GM12874 (cell line): ENCODE results near the gene C1QTNF12.

ENCODE experiments used
- TF ChIP-seq, protein P1 (sequence below): IDR thresholded peaks from 2 replicates; pipeline ENCODE4 v1.5.1; 2011; ENCODE audit warnings: low read depth, mild to moderate bottlenecking, control low read depth, low read length, moderate library complexity; ENCODE audit not compliant: insufficient read depth

The C1QTNF12 gene

GRCh38 chr1:1270813-1271212 lies 24.3 kb upstream of the C1QTNF12 start:
- TF ChIP-seq, protein P1, sequence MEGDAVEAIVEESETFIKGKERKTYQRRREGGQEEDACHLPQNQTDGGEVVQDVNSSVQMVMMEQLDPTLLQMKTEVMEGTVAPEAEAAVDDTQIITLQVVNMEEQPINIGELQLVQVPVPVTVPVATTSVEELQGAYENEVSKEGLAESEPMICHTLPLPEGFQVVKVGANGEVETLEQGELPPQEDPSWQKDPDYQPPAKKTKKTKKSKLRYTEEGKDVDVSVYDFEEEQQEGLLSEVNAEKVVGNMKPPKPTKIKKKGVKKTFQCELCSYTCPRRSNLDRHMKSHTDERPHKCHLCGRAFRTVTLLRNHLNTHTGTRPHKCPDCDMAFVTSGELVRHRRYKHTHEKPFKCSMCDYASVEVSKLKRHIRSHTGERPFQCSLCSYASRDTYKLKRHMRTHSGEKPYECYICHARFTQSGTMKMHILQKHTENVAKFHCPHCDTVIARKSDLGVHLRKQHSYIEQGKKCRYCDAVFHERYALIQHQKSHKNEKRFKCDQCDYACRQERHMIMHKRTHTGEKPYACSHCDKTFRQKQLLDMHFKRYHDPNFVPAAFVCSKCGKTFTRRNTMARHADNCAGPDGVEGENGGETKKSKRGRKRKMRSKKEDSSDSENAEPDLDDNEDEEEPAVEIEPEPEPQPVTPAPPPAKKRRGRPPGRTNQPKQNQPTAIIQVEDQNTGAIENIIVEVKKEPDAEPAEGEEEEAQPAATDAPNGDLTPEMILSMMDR, result no peak

DNA sequence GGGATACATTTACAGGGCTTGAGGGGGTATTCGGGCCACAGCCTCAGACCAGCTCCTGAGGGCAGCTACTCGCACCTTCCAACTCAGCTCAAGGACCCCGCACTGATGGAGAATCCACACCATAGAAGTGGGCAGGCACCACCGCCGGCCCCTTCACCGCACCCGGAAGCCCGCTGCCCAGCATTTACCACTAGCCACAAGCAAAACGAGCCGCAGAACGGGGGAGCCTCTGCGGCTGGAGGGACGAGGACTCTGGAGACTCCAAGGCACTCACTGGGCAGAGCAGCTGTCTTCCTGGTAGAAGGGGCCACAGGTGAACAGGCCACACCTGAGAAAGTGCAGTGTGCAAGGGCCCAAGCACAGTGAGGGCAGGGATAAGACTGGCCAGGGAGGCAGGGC lies 21.8 kb upstream of the C1QTNF12 start:
- TF ChIP-seq, protein P1, result no peak

DNA sequence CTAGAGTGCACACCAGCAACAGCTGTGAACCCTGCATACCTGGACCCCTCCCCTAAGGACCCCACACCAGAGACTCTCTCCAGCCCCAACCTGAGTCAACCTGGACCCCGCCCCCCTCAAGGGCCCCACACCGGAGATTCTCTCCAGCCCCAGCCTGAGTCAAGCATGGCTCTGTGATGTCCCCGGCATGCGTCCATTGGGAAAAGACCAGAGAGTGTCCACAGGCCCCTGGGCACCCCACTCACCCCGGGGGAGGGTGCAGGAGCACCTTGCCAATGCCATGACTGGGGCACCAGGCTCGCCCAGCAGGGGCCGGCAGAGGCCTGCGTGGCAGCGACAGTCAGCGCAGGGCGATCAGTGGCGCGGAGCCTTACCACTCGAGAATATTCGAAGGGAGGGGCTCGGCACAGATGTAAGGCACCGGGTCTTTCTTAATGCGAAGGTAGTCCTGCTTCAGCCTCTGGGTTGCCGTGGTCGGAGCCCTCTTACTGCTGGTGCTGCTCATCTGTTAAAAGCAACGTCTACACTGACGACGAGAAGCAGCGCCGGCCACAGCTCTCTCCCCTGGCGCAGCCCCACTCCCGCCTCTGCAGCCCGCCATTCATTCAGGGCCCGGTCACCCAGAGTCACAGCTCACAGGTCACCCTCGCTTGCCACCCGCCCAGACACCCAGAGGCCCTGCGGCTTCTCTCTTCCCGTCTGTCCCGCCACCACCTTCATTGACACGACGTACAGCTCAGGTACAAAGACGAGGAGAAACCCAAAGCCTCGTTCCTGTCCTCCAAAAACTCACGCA lies 21.2 kb upstream of the C1QTNF12 start:
- TF ChIP-seq, protein P1, result no peak

DNA sequence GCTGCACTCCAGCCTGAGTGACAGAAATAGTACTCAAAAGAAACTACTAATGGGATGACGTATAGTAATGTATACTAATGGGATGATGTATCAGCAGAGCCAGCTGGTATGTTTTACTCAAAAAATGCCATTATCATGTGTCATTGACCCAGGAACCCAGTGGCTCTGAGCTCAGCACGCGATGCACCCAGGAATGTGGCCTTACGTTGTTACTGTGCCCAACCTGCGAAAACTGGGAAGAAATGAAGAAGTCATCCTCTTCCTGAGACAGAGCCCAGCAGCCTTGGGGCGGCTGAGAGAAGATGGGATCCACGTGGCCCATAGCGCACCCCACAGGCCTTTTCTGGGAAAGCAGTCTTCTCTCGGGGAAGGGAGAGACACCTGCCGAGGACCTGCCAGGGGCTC lies 18.3 kb upstream of the C1QTNF12 start:
- TF ChIP-seq, protein P1, result 0 out of 2 replicates have a peak, but pooled peaks have one; percentile 8

DNA sequence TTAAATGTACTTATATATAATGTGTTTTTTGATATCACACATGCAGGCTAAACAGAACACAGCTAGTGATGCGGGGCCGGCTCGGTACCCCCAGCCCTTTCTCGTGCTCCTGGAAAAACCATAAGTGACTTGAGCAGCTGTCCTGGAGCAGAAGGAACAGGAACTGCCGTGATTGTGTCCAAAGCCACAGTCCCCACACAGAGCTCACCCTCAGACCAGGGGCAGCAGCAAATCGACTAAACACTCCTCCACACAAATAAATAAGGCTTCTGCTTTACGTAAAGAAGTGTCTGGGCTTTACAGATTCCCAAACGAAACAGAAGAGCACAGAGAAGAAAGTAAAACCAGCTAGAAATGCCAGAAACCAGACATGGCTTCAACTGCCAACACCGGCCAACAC lies 17.5 kb upstream of the C1QTNF12 start:
- TF ChIP-seq, protein P1, result no peak

GRCh38 chr1:1262758-1263157 lies 16.2 kb upstream of the C1QTNF12 start:
- TF ChIP-seq, protein P1, result no peak

- TF ChIP-seq, protein P1, result no peak
These were observed 15.5 kb upstream of the C1QTNF12 start for GRCh38 chr1:1262071-1262470.
